K562 (cell line): ENCODE data around the gene RNPEP. TPM values are rescaled to one million over a fixed set of nuclear protein-coding genes. Genes with fewer than 3 reads are reported as not detected.

Source experiments
- ATAC-seq: fragments of 200-7000 bp; cut with Tn5 transposase; 3 replicates; pipeline ENCODE4 v1.9.1; 2020; ENCODE audit warnings: moderate library complexity
- BruUV-seq: library from RNA; stranded (reverse); fragments of 400-500 nt; replicated peaks from 2 replicates; lab custom pipeline; 2021; lab: Mats Ljungman, UMichigan
- CTCF ChIA-PET: fragments of 300-600 bp; formaldehyde crosslinking; extraction: SDS; loops from one replicate; lab custom pipeline; 2021; ENCODE audit warnings: low intra/inter-chr PET ratio; lab: Yijun Ruan, JAX
- POLR2A ChIA-PET: fragments of 300-600, 350-650 bp; sonication (Branson Sonifier 250); formaldehyde crosslinking; extraction: SDS; loops from one replicate; lab custom pipeline; 2021; ENCODE audit warnings: antibody characterized with exemption, inconsistent platforms; lab: Yijun Ruan, JAX
- DNase-seq, 4 experiments: peaks; one replicate each; pipeline versions ENCODE4 v3.0.0 to v3.0.0-alpha.2; 2011 to 2018; ENCODE audit warnings: low spot score in 3 of 4, mixed read lengths in 3 of 4; ENCODE audit errors: extremely low read depth in 1 of 4
- FAIRE-seq: peaks from 2 replicates; lab custom pipeline; 2011; peaks lifted over from hg19 to GRCh38; lab: Jason Lieb, UNC
- H2AFZ ChIP-seq: 2 replicates; pipeline ENCODE4 v1.6.0; 2011; ENCODE audit warnings: low read depth, low read length, control low read depth, inconsistent platforms
- H3K27ac ChIP-seq: fragments of 200-600 bp; 3 replicates; pipeline ENCODE4 v1.8.0; 2011; ENCODE audit warnings: low read depth, mild to moderate bottlenecking, control low read depth, inconsistent platforms, low read length, moderate library complexity, mixed read lengths; ENCODE audit errors: extremely low read depth
- H3K27me3 ChIP-seq, 2 experiments: fragments of 300-600 bp in 1 of 2; 2 replicates in 1 of 2; 3 replicates in 1 of 2; pipeline versions ENCODE4 v1.6.0 to v1.8.0; 2011; ENCODE audit warnings: inconsistent platforms in 2 of 2, low read length in 2 of 2, mild to moderate bottlenecking in 1 of 2, mixed read lengths in 1 of 2, moderate library complexity in 1 of 2; ENCODE audit not compliant: control insufficient read depth in 2 of 2, insufficient read depth in 2 of 2
- H3K36me3 ChIP-seq: fragments of 300-600 bp; 3 replicates; pipeline ENCODE4 v1.8.0; 2011; ENCODE audit warnings: mild to moderate bottlenecking, low read length, inconsistent platforms; ENCODE audit not compliant: control insufficient read depth, insufficient read depth
- H3K4me1 ChIP-seq, 2 experiments: fragments of 200-600 bp in 1 of 2; replicated peaks in 1 of 2; 2 replicates in 1 of 2; 3 replicates in 1 of 2; pipeline versions ENCODE4 v1.5.1 to v1.8.0; 2011; ENCODE audit warnings: inconsistent platforms in 2 of 2, low read length in 2 of 2, mild to moderate bottlenecking in 1 of 2, mixed read lengths in 1 of 2, moderate library complexity in 1 of 2; ENCODE audit not compliant: control insufficient read depth in 2 of 2, insufficient read depth in 2 of 2
- H3K4me2 ChIP-seq: 2 replicates; pipeline ENCODE4 v1.6.1; 2011; ENCODE audit warnings: low read length, control low read depth, inconsistent platforms, mixed read lengths; ENCODE audit not compliant: insufficient read depth
- H3K4me3 ChIP-seq: fragments of 200-600 bp; sonication (generic), shearing (Covaris generic); 2 replicates; pipeline ENCODE4 v1.5.1; 2016; ENCODE audit warnings: control low read depth, inconsistent platforms
- H3K79me2 ChIP-seq: fragments of 200-600 bp; 3 replicates; pipeline ENCODE4 v1.8.0; 2011; ENCODE audit warnings: low read length, inconsistent platforms; ENCODE audit not compliant: control insufficient read depth, insufficient read depth
- H3K9ac ChIP-seq, 2 experiments: 2 replicates each; pipeline versions ENCODE4 v1.6.0 to v1.6.1; 2011; ENCODE audit warnings: low read depth in 2 of 2, low read length in 2 of 2, control low read depth in 1 of 2, inconsistent platforms in 1 of 2, mild to moderate bottlenecking in 1 of 2, mixed read lengths in 1 of 2; ENCODE audit not compliant: insufficient read depth in 1 of 2
- H3K9me1 ChIP-seq: one replicate; pipeline ENCODE4 v1.6.0; 2011; ENCODE audit warnings: inconsistent platforms, mild to moderate bottlenecking, low read length, moderate library complexity; ENCODE audit not compliant: control insufficient read depth, insufficient read depth
- H3K9me3 ChIP-seq: replicated peaks from 2 replicates; pipeline ENCODE4 v1.5.1; 2011; ENCODE audit warnings: low read depth, low read length, inconsistent platforms; ENCODE audit not compliant: control insufficient read depth, insufficient read depth
- H4K20me1 ChIP-seq: replicated peaks from 2 replicates; pipeline ENCODE4 v1.6.1; 2011; ENCODE audit warnings: low read length, inconsistent platforms, mixed read lengths; ENCODE audit not compliant: control insufficient read depth, insufficient read depth
- BCL6 ChIP-seq: fragments of 250-450 bp; sonication (Bioruptor Pico); IDR thresholded peaks from 2 replicates; pipeline ENCODE4 v1.4.0; 2020
- BRD4 ChIP-seq: fragments of 200-600 bp; sonication (generic); IDR thresholded peaks from 2 replicates; pipeline ENCODE4 v1.6.1; 2017; ENCODE audit warnings: inconsistent platforms
- CREM ChIP-seq: IDR thresholded peaks from 2 replicates; pipeline ENCODE4 v1.6.1; 2014; ENCODE audit warnings: antibody characterized with exemption, low read depth
- CTBP1 ChIP-seq: fragments of 450-650 bp; IDR thresholded peaks from 2 replicates; pipeline ENCODE4 v1.6.1; 2016; ENCODE audit warnings: borderline replicate concordance
- EHMT2 ChIP-seq: fragments of 450-650 bp; IDR thresholded peaks from 2 replicates; pipeline ENCODE4 v1.6.1; 2018; ENCODE audit warnings: antibody characterized with exemption
- FOSL1 ChIP-seq: fragments of 200-800 bp; sonication (Bioruptor generic); conservative IDR thresholded peaks from 2 replicates; pipeline ENCODE4 v1.6.1; 2016; ENCODE audit warnings: missing genetic modification characterization, missing compliant biosample characterization
- HMG20A ChIP-seq: fragments of 450-650 bp; formaldehyde crosslinking; conservative IDR thresholded peaks from 2 replicates; pipeline ENCODE4 v1.4.0; 2020; ENCODE audit warnings: mild to moderate bottlenecking, mixed read lengths
- MCM2 ChIP-seq: fragments of 450-650 bp; IDR thresholded peaks from 2 replicates; pipeline ENCODE4 v1.6.1; 2017; ENCODE audit warnings: low read depth, mild to moderate bottlenecking
- MYBL2 ChIP-seq, 2 experiments: fragments of 450-650 bp in 1 of 2; sonication (generic) in 1 of 2; formaldehyde crosslinking in 1 of 2; IDR thresholded peaks; 2 replicates each; pipeline versions ENCODE4 v1.6.1 to v1.8.1; 2017 to 2022; ENCODE audit warnings: borderline replicate concordance in 1 of 2, inconsistent platforms in 1 of 2, low read depth in 1 of 2, mild to moderate bottlenecking in 1 of 2, missing genetic modification reagents in 1 of 2, moderate library complexity in 1 of 2
- NCOR1 ChIP-seq: fragments of 450-650 bp; IDR thresholded peaks from 2 replicates; pipeline ENCODE4 v1.6.1; 2016; ENCODE audit warnings: mild to moderate bottlenecking, moderate library complexity
- NRF1 ChIP-seq, 2 experiments: fragments of 450-650 bp; IDR thresholded peaks in 1 of 2; conservative IDR thresholded peaks in 1 of 2; 2 replicates each; pipeline ENCODE4 v1.6.1; 2014; ENCODE audit warnings: mild to moderate bottlenecking in 2 of 2
- PML ChIP-seq: IDR thresholded peaks from 2 replicates; pipeline ENCODE4 v1.6.1; 2012; ENCODE audit warnings: low read length, inconsistent platforms
- RBM17 ChIP-seq: fragments of 200-400 bp; formaldehyde crosslinking; IDR thresholded peaks from 2 replicates; pipeline ENCODE4 v1.6.1; 2017; ENCODE audit warnings: low read depth, mild to moderate bottlenecking, low read length, borderline replicate concordance
- TGIF2 ChIP-seq: sonication (generic); formaldehyde crosslinking; IDR thresholded peaks from 2 replicates; pipeline ENCODE4 v1.8.1; 2022; ENCODE audit warnings: mild to moderate bottlenecking, missing genetic modification reagents, moderate library complexity
- ZBTB2 ChIP-seq: fragments of 450-650 bp; IDR thresholded peaks from 2 replicates; pipeline ENCODE4 v1.6.1; 2016; ENCODE audit warnings: antibody characterized with exemption
- ZNF586 ChIP-seq: fragments of 450-650 bp; formaldehyde crosslinking; conservative IDR thresholded peaks from 2 replicates; pipeline ENCODE4 v1.4.0; 2020; ENCODE audit warnings: mild to moderate bottlenecking, moderate library complexity
- ZNF639 ChIP-seq, 2 experiments: fragments of 200-800 bp in 1 of 2; sonication (Bioruptor generic) in 1 of 2; sonication (generic) in 1 of 2; formaldehyde crosslinking in 1 of 2; IDR thresholded peaks in 1 of 2; conservative IDR thresholded peaks in 1 of 2; 2 replicates each; pipeline versions ENCODE4 v1.5.0 to v1.6.1; 2016 to 2020; ENCODE audit warnings: missing compliant biosample characterization in 1 of 2, missing genetic modification characterization in 1 of 2, missing genetic modification reagents in 1 of 2
- ZNF830 ChIP-seq: fragments of 250-450 bp; sonication (Bioruptor Pico); IDR thresholded peaks from 2 replicates; pipeline ENCODE4 v1.5.0; 2021; ENCODE audit warnings: mild to moderate bottlenecking
- WGBS: fragments of 100-300 bp; shearing (Covaris generic); methylation state at CpG from one replicate; pipeline ENCODE4 v1.1.6; 2016; ENCODE audit warnings: low coverage, mixed read lengths; ENCODE audit not compliant: insufficient coverage; ENCODE audit errors: missing lambda C conversion rate; 5-methylcytosine and 5-hydroxymethylcytosine counted together
- in situ Hi-C: fragments of 300-500 bp; cut with MboI; formaldehyde crosslinking; loops from 4 replicates; pipeline ENCODE4 v1.15.0; 2018; ENCODE audit warnings: inconsistent platforms, mixed read lengths
- intact Hi-C: fragments of 100-400 bp; cut with micrococcal nuclease; formaldehyde crosslinking; loops from 2 replicates; pipeline ENCODE4 v1.14.2; 2022
- polyA plus RNA-seq, 8 experiments: library from polyadenylated mRNA; depleted of rRNA in 4 of 8; stranded (reverse) in 5 of 8; unstranded in 3 of 8; fragments of >200 nt; fragmentation: Nextera tagmentation in 2 of 8; fragmentation: Illumina TruSeq in 1 of 8; extraction: Ambion mirVana in 2 of 8; extraction: Trizol in 1 of 8; gene quantifications; 2 replicates each; pipeline versions ENCODE4 v1.2.1 to v1.2.3, GENCODE V29; 2011 to 2014; ENCODE audit warnings: inconsistent platforms in 1 of 8, missing spikeins in 1 of 8
- total RNA-seq, 7 experiments: library from RNA; depleted of rRNA in 6 of 7; stranded (reverse); fragments of >200 nt in 6 of 7; fragmentation: Illumina TruSeq in 2 of 7; extraction: Trizol in 2 of 7; gene quantifications; 2 replicates each; pipeline versions ENCODE4 v1.2.1 to v1.2.3, GENCODE V29; 2011 to 2021; ENCODE audit warnings: low replicate concordance in 1 of 7

The RNPEP gene
- total and polyA plus RNA-seq, 9 of the 15 experiments (the other 6 are each of a cell fraction or from before 2014, with no cell fraction given): 27.5 to 131 (median 63.4) TPM

GRCh38 chr1:202007805-202008489 lies 25.5 kb downstream of the RNPEP start:
- Histone ChIP-seq H3K9me3 (no peaks in the 10 kb centered on the region), H3K27me3 (peaks cover 0 to 2% of the 10 kb centered on the region in 2 experiments; a peak in 1 of 5 replicates), H3K4me3 (no peak overlapping the region), H3K9ac (peak overlapping the region in 1 of 2 experiments; percentile 49; a peak in 1 of 4 replicates), H2AFZ (no peak overlapping the region), H3K36me3 (peaks cover 33% of the 10 kb centered on the region; the same call in 2 of the 3 replicates), H3K27ac (no peak overlapping the region), H3K4me1 (peaks cover 15 to 26% of the 10 kb centered on the region in 2 experiments; a peak in 4 of 5 replicates), H3K9me1 (no peaks in the 10 kb centered on the region), H3K79me2 (no peaks in the 10 kb centered on the region), H4K20me1 (peaks cover 11% of the 10 kb centered on the region; the same call in 1 of the 2 replicates), H3K4me2 (no peak overlapping the region)
- DNase-seq (peak; percentile 74 to 82 (median 80)), ATAC-seq (peak; percentile 23), FAIRE-seq (peak; percentile 54)
- in situ Hi-C loops (no loop called here), intact Hi-C loops (loop anchor here (5.0 kb wide), 1 partner anchor 69 kb away; no protein-coding TSS in a partner anchor)
- 12% methylated on average over 11 of the region's 11 CpGs for WGBS
- POLR2A ChIA-PET: interaction anchor here (0.6 to 1.9 kb wide), 10 partner anchors 9 to 144 kb away, joined by 3 to 7 read pairs (median 4); no protein-coding TSS in a partner anchor
- BruUV-seq: no TSS peak
- CTCF ChIA-PET: interaction anchor here (0.7 to 4.6 kb wide), 5 partner anchors 50 to 130 kb away, joined by 3 to 66 read pairs (median 9); partner anchors contain the start of gene GPR37L1
- no peak for TF ChIP-seq BRD4
- no peak for TF ChIP-seq ZBTB2
- TF ChIP-seq BCL6 (CRISPR knock-in tag): no peak
- TF ChIP-seq ZNF586 (CRISPR knock-in tag): no peak
- TF ChIP-seq CREM: peak; percentile 54
- TF ChIP-seq ZNF639 (CRISPR knock-in tag; conservative IDR thresholded peaks at IDR 0.05 in 1 of 2, IDR thresholded peaks at IDR 0.05 in 1 of 2): peak in 1 of 2 experiments; percentile 66; a peak in 1 of 4 replicates
- TF ChIP-seq FOSL1 (tag): peak; percentile 76
- TF ChIP-seq MYBL2 (IDR thresholded peaks at IDR 0.05; ENCODE audit: low read depth): no peak
- no peak for TF ChIP-seq MYBL2 (CRISPR knock-in tag; IDR thresholded peaks at IDR 0.05; ENCODE audit: borderline replicate concordance)
- no peak for TF ChIP-seq MCM2
- TF ChIP-seq PML: peak; percentile 21; the same call in 1 of the 2 replicates
- TF ChIP-seq TGIF2: no peak
- 0 out of 2 replicates have a peak, but pooled peaks have one; percentile 28 for TF ChIP-seq EHMT2
- peak; percentile 74; the same call in 1 of the 2 replicates for TF ChIP-seq HMG20A
- TF ChIP-seq NRF1 (conservative IDR thresholded peaks at IDR 0.05 in 1 of 2, IDR thresholded peaks at IDR 0.05 in 1 of 2): peak in 1 of 2 experiments; percentile 27; a peak in 2 of 4 replicates
- peak; percentile 98 for TF ChIP-seq CTBP1
- peak; percentile 87 for TF ChIP-seq NCOR1
- no peak for TF ChIP-seq ZNF830 (CRISPR knock-in tag)
- TF ChIP-seq RBM17: no peak
